Measurements from ENCODE around the gene SLC38A1. TPM values are rescaled to one million over a fixed set of nuclear protein-coding genes. Genes with fewer than 3 reads are reported as not detected.

The SLC38A1 gene
- total RNA-seq, 2 donors from 2014 or later: 77.7 to 107 TPM

GRCh38 chr12:46259713-46260112 is 9.1 kb downstream of the SLC38A1 start:
- Mint-ChIP-seq H3K27ac (no peak overlapping the region), H3K4me3 (no peak overlapping the region), H3K27me3 (ENCODE audit: insufficient read depth) (no peaks in the 10 kb centered on the region), H3K9me3 (peaks cover 3% of the 10 kb centered on the region), H3K4me1 (peaks cover 18% of the 10 kb centered on the region), H3K36me3 (ENCODE audit: low read depth) (peaks cover 24% of the 10 kb centered on the region)
- H3K4me1 ChIP-seq (ENCODE audit: control insufficient read depth, insufficient read depth, low read length): peaks cover 14% of the 10 kb centered on the region
- no peak overlapping the region for H3K9ac ChIP-seq (ENCODE audit: extremely low read depth, low read length, poor library complexity, severe bottlenecking)
- DNase-seq: no peak
- peaks cover 10% of the 10 kb centered on the region for H3K9me3 ChIP-seq (ENCODE audit: control insufficient read depth, low read length)
- no peak overlapping the region for H3K4me3 ChIP-seq (ENCODE audit: low read length)
- TF ChIP-seq, protein P1, sequence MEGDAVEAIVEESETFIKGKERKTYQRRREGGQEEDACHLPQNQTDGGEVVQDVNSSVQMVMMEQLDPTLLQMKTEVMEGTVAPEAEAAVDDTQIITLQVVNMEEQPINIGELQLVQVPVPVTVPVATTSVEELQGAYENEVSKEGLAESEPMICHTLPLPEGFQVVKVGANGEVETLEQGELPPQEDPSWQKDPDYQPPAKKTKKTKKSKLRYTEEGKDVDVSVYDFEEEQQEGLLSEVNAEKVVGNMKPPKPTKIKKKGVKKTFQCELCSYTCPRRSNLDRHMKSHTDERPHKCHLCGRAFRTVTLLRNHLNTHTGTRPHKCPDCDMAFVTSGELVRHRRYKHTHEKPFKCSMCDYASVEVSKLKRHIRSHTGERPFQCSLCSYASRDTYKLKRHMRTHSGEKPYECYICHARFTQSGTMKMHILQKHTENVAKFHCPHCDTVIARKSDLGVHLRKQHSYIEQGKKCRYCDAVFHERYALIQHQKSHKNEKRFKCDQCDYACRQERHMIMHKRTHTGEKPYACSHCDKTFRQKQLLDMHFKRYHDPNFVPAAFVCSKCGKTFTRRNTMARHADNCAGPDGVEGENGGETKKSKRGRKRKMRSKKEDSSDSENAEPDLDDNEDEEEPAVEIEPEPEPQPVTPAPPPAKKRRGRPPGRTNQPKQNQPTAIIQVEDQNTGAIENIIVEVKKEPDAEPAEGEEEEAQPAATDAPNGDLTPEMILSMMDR (conservative IDR thresholded peaks at IDR 0.05): no peak
- 90 to 93% methylated on average over 1 of the region's 1 CpG for WGBS, 2 experiments (ENCODE audit: insufficient coverage in 1 of 2, insufficient read length in 1 of 2)
- H3K27ac ChIP-seq (ENCODE audit: low read depth, low read length): no peak overlapping the region
- peaks cover 15% of the 10 kb centered on the region for H3K36me3 ChIP-seq (ENCODE audit: control insufficient read depth, insufficient read depth, low read length)
- H3K27me3 ChIP-seq (ENCODE audit: control insufficient read depth, insufficient read depth, low read length, poor library complexity, severe bottlenecking): no peaks in the 10 kb centered on the region

DNA sequence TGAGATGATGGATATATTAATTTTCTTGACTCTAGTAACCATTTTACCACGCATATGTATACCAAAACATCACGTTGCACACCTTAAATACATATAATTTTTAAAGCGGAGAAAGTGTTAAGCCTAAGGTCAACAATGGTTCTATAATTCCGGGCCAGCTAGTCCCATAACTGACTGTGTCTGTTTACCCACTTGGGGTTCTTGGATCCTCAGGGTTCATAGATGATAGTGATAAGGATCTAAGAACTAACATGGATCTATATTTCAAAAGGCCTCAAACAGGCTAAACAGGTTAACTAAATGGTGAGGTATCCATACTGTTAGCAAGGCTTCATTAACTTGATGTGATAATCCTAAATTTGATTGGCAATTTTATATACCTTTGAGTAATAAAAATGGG is 9.8 kb downstream of the SLC38A1 start:
- no peak overlapping the region for H3K4me3 ChIP-seq (ENCODE audit: low read length)
- H3K4me1 ChIP-seq (ENCODE audit: control insufficient read depth, insufficient read depth, low read length): peaks cover 14% of the 10 kb centered on the region
- Mint-ChIP-seq H3K4me3 (no peak overlapping the region), H3K36me3 (ENCODE audit: low read depth) (peaks cover 30% of the 10 kb centered on the region), H3K9me3 (peaks cover 3% of the 10 kb centered on the region), H3K4me1 (peaks cover 17% of the 10 kb centered on the region), H3K27me3 (ENCODE audit: insufficient read depth) (no peaks in the 10 kb centered on the region), H3K27ac (no peak overlapping the region)
- WGBS, 2 experiments (ENCODE audit: insufficient coverage in 1 of 2, insufficient read length in 1 of 2): 93 to 100% methylated on average over 3 to 4 of the region's 4 CpGs
- no peak overlapping the region for H3K9ac ChIP-seq (ENCODE audit: extremely low read depth, low read length, poor library complexity, severe bottlenecking)
- H3K9me3 ChIP-seq (ENCODE audit: control insufficient read depth, low read length): peaks cover 15% of the 10 kb centered on the region
- peaks cover 21% of the 10 kb centered on the region for H3K36me3 ChIP-seq (ENCODE audit: control insufficient read depth, insufficient read depth, low read length)
- TF ChIP-seq, protein P1 (conservative IDR thresholded peaks at IDR 0.05): no peak
- no peaks in the 10 kb centered on the region for H3K27me3 ChIP-seq (ENCODE audit: control insufficient read depth, insufficient read depth, low read length, poor library complexity, severe bottlenecking)
- H3K27ac ChIP-seq (ENCODE audit: low read depth, low read length): no peak overlapping the region
- DNase-seq: no peak

GRCh38 chr12:46258129-46258528 is 10.7 kb downstream of the SLC38A1 start:
- Histone ChIP-seq H3K9me3 (ENCODE audit: control insufficient read depth, low read length) (peaks cover 15% of the 10 kb centered on the region), H3K27me3 (ENCODE audit: control insufficient read depth, insufficient read depth, low read length, poor library complexity, severe bottlenecking) (no peaks in the 10 kb centered on the region), H3K9ac (ENCODE audit: extremely low read depth, low read length, poor library complexity, severe bottlenecking) (no peak overlapping the region), H3K4me1 (ENCODE audit: control insufficient read depth, insufficient read depth, low read length) (peaks cover 14% of the 10 kb centered on the region), H3K4me3 (ENCODE audit: low read length) (no peak overlapping the region), H3K36me3 (ENCODE audit: control insufficient read depth, insufficient read depth, low read length) (peaks cover 30% of the 10 kb centered on the region), H3K27ac (ENCODE audit: low read depth, low read length) (no peak overlapping the region)
- H3K4me1 Mint-ChIP-seq: peaks cover 8% of the 10 kb centered on the region
- WGBS, 2 experiments (ENCODE audit: insufficient coverage in 1 of 2, insufficient read length in 1 of 2): 71 to 98% methylated on average over 1 to 2 of the region's 2 CpGs
- peak overlapping the region; percentile 2 for H3K27ac Mint-ChIP-seq
- DNase-seq: no peak
- H3K9me3 Mint-ChIP-seq: peaks cover 3% of the 10 kb centered on the region
- peaks cover 40% of the 10 kb centered on the region for H3K36me3 Mint-ChIP-seq (ENCODE audit: low read depth)
- TF ChIP-seq, protein P1 (conservative IDR thresholded peaks at IDR 0.05): no peak
- no peaks in the 10 kb centered on the region for H3K27me3 Mint-ChIP-seq (ENCODE audit: insufficient read depth)
- H3K4me3 Mint-ChIP-seq: no peak overlapping the region

All from endodermal cell (in vitro differentiated cells).